GM21786 (cell line): Measurements from ENCODE around the gene PCDH15.

Experiments
- ATAC-seq: cut with Tn5 transposase; IDR thresholded peaks from one replicate; pipeline ENCODE4 v1.9.1; 2021; ENCODE audit not compliant: unreplicated experiment

PCDH15 gene

GRCh38 chr10:54708591-54708990 lies 92.4 kb downstream of the PCDH15 start:
- no peak for ATAC-seq

- no peak for ATAC-seq
Measured at GRCh38 chr10:54708021-54708420, 93.0 kb downstream of the PCDH15 start.

GRCh38 chr10:54702583-54703485 lies 98.2 kb downstream of the PCDH15 start:
- ATAC-seq = no peak

GRCh38 chr10:54691331-54691730 lies 109.7 kb downstream of the PCDH15 start:
- no peak for ATAC-seq

- ATAC-seq = no peak
Measured at GRCh38 chr10:54682554-54682953, 118.5 kb downstream of the PCDH15 start.

- ATAC-seq = no peak
Measured at GRCh38 chr10:54681136-54681535, 119.9 kb downstream of the PCDH15 start.

- no peak for ATAC-seq
Measured at GRCh38 chr10:54667136-54667535, 133.9 kb downstream of the PCDH15 start.

GRCh38 chr10:54666192-54666591 lies 134.8 kb downstream of the PCDH15 start:
- no peak for ATAC-seq

- no peak for ATAC-seq
Measured at GRCh38 chr10:54665095-54665494, 135.9 kb downstream of the PCDH15 start.

- no peak for ATAC-seq
Measured at GRCh38 chr10:54660397-54660796, 140.6 kb downstream of the PCDH15 start.

- ATAC-seq = no peak
Measured at GRCh38 chr10:54656643-54657042, 144.4 kb downstream of the PCDH15 start.

- ATAC-seq = no peak
Measured at GRCh38 chr10:54653518-54653917, 147.5 kb downstream of the PCDH15 start.

- ATAC-seq = peak; percentile 61
Measured at GRCh38 chr10:54650547-54650946, 150.5 kb downstream of the PCDH15 start.

- ATAC-seq = no peak
Measured at GRCh38 chr10:54622017-54622416, 179.0 kb downstream of the PCDH15 start.

GRCh38 chr10:54620352-54620751 lies 180.7 kb downstream of the PCDH15 start:
- no peak for ATAC-seq

GRCh38 chr10:54614072-54614471 lies 187.0 kb downstream of the PCDH15 start:
- no peak for ATAC-seq

GRCh38 chr10:54613162-54613561 lies 187.9 kb downstream of the PCDH15 start:
- no peak for ATAC-seq

GRCh38 chr10:54609423-54609822 lies 191.6 kb downstream of the PCDH15 start:
- no peak for ATAC-seq

- no peak for ATAC-seq
Measured at GRCh38 chr10:54607983-54608382, 193.0 kb downstream of the PCDH15 start.

- ATAC-seq = no peak
Measured at GRCh38 chr10:54594289-54594688, 206.7 kb downstream of the PCDH15 start.

GRCh38 chr10:54587971-54588370 lies 213.1 kb downstream of the PCDH15 start:
- ATAC-seq = no peak

GRCh38 chr10:54585572-54585971 lies 215.5 kb downstream of the PCDH15 start:
- no peak for ATAC-seq

GRCh38 chr10:54577682-54578081 lies 223.3 kb downstream of the PCDH15 start:
- ATAC-seq = no peak
